ENCODE measurements around the gene WWOX.

WWOX gene

DNA sequence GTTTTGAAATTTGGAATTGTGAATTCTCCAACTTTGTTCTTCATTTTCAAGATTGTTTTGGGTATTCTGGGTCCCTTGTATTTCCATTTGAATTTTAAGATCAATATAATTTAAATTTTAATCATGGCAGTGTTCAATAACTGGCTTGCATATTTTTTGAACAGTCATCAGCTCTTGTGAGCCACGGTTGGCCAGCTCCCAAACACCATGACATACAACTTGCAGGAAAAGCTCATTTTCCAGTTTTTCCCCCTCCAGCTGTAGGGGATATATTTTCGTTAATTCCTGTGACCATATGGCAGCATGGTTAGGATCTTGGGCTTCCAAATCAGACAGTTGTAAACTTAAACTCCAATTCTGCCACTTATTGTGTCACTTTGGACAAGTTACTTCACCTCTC, 690.1 kb downstream of the WWOX start:
- DNase-seq: no peak

- DNase-seq: no peak
Measured at GRCh38 chr16:78791011-78791410, 691.6 kb downstream of the WWOX start.

DNA sequence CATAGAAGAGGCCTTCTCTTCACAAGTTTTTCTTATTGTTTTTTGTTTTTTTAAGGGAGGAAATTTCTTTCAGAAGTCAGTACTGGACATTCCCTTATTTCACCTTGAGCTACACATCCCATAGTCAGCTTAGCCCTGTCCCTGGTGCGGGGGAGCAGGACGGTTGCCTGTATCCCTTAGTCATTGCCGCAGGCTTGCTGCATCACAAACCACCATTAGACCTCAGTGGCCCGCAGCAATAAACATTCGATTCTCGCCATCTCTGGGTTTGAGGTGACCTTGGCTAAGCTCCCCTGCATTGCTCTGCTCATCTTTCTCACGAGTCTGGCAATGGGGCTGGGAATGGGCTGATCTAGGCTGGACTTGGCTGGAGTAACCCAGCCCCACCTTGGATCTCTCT, 692.5 kb downstream of the WWOX start:
- peak; percentile 34 for DNase-seq

- no peak for DNase-seq
Measured at GRCh38 chr16:78792952-78793351, 693.5 kb downstream of the WWOX start.

DNA sequence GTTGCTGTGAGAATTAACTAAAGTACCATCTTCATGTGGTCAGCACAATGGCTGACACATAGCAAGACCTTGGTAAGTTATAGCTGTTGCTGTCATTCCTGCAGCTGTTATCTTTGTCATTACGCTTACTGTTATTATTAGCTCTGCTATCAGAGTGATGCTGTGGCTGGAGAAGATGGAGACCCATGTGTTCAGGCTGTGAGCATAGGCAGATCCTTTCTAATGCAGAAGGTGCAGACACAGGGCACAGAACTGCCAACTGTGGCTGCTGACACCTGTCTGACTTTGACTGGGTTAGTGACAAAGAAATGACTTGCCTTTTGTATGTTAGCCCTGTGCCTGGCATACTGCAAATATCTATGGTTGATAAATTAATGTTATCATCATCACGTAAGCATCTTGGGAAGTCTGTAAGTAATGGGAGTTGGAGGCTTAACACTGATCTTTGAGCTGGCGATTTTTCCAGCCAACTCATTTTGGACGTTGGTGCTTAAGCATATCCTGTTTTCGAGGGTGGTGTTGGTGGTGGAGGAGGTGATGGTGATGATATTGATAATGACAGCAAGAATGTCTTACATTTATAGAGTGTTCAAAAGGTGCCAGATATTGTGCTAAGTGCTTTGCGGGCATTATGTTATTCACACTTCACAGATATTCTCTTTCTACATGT, 695.3 kb downstream of the WWOX start:
- DNase-seq: no peak

DNA sequence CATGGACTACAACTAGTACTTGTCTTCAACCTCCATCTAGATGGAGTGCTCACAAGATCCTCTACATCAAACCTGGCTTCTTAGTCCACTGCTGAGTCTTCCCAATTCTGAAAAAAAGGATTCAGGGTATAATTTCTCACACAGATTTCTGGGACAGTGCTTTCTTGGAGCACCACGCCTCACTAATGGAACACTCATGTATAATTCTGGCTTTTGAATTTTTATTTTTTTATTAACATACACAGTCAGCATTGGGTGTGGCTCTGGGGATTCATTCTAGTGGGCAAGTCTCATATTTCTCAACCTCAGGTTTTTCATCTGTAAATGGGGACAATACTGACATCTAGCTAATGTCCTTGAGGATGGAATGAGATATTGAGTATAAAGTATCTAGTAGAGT, 696.0 kb downstream of the WWOX start:
- no peak for DNase-seq

- peak; percentile 69 for DNase-seq
Measured at GRCh38 chr16:78796221-78796866, 696.9 kb downstream of the WWOX start.

DNA sequence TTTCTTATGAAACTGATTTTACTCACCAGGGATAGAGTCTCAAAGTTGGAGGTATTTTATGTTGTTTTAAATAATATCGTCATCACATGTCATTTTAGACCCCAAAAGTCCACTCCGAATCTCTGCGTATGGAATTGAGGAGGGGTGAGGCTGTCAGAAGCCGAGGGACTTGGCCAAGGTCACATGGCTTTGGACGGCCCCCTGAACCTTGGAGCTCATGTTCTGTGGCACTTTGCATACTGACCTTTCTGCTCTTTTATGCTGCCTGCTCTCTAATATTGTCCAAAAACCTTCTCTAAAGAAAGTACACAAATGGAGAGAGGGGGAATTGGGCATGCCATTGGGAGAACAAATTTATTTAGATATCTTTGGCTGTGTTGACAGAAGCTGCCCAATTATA, 700.0 kb downstream of the WWOX start:
- no peak for DNase-seq

DNA sequence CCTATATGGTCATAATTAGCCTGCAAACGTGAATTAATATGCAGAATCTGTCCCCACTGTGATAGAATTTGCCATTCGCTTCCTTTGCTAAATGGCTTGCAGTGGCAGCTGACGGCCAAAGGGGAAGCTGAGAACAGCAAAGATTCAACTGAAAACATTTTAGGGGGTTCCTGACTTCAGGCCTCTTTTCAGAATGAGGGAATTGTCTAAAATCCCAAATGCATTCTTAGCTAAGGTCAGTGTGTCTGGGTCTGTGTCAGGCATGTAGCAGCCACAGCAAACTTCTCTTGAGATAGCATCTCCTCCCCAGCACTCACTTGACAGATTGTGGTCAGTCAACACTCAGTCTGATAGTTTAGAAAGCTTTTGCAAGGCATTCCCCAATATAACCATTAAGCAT, 701.1 kb downstream of the WWOX start:
- DNase-seq: no peak

DNA sequence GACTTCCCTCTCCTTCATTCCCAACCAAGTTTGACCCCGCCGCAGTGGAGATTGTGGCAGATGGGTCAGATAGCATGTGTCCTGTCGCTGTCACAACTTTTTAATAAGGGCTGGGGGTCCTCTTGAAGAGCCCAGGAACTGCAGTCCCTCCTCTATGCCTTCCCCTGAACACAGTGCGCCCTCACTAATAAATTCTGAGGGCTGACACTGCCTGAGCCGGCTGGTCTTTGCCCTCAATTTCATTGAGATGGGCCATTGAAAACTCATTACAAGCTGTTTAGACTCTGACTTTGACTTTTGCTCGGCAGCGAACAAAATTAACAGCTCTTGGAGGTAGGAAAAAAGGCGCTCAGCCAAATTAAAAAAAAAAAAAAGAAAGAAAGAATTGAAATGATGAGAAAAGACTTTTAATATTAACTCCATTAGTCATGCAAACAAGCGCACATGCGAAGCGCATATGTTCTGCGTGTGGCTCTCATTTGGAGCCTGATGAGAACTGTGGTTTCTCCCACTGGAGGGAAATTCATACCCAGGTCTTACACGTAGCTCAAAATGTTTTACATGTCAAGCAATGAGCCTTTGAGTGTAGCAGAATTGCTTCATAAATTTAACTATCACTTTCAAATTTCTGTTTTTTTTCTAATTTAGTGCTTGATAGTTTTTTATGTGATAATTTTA, 704.7 kb downstream of the WWOX start:
- no peak for DNase-seq

GRCh38 chr16:78805556-78805955, 706.1 kb downstream of the WWOX start:
- DNase-seq: no peak

DNA sequence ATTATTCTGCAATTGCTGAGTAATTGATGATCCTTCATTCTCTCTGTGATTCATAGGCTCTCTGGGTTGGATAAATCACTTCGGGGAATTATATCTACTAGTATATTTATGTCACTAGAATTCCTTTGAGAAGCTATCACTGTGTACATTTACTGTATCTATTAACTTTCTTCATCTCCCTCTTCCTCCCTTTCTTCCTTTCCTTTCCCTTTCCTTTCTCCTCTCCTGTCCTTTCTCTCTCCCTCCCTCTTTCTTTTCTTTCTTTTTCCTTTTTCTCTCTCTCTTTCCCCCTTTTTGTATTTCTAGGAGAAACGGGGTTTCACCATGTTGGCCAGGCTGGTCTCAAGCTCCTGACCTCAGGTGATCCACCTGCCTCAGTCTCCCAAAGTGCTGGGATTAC, 711.8 kb downstream of the WWOX start:
- DNase-seq: no peak

- DNase-seq: no peak
Measured at GRCh38 chr16:78812582-78812981, 713.1 kb downstream of the WWOX start.

DNA sequence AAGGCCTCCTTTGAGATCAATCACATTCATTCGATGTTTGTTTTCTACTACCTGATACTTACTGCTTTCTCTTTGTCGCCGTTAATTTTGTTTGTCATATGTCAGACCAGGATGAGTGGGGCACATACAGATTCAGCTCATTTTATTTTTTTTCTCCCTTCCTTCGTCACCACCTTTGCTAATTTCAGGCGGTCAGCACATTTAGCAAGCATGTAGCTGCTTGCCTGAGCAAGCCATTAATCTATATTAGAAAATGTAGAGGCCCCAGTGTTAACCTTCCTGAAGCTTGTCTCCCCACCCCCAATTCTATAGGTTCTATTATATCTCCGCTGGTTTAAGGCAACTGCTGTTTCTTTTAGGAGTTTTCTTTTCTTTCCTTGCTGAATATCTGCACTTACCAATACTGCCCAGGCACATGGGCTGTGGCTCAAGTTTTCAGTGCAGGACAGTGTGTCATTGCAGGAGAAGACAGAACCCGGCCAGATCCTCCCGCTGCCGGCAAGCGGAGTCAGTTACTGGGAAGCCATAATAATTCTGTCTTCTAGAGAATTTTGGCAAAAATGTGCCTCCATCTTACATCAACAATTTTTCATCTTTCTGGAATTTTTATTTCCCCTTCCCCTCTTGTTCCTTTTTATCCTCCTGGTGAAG, 714.3 kb downstream of the WWOX start:
- no peak for DNase-seq

- no peak for DNase-seq
Measured at GRCh38 chr16:78815713-78816112, 716.3 kb downstream of the WWOX start.

- no peak for DNase-seq
Measured at GRCh38 chr16:78816499-78817195, 717.2 kb downstream of the WWOX start.

- no peak for DNase-seq
Measured at GRCh38 chr16:78817200-78817739, 717.8 kb downstream of the WWOX start.

- no peak for DNase-seq
Measured at GRCh38 chr16:78821335-78821734, 721.9 kb downstream of the WWOX start.

- no peak for DNase-seq
Measured at GRCh38 chr16:78822509-78822908, 723.1 kb downstream of the WWOX start.

- no peak for DNase-seq
Measured at GRCh38 chr16:78823027-78823426, 723.6 kb downstream of the WWOX start.

GRCh38 chr16:78829280-78829679, 729.8 kb downstream of the WWOX start:
- DNase-seq: no peak

DNA sequence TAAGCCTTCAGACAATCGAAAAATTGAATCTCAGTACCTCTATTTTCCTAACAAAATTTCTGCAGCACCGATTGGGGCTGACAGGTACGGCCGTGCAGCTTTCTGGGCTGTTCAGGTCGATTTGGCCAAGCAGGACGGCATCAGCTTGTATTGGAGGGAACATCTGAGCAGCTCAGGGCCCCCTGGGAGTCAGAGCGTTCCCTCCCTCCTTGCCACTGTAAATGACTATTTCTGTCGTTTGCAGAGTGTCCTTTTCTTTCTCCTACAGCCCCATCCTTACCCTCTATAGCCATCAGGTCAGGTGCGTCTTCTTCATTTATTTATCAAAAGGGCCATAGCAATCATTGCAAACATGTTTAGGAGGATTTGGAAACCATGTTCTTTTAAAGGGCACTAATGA, 731.1 kb downstream of the WWOX start:
- DNase-seq: no peak

DNA sequence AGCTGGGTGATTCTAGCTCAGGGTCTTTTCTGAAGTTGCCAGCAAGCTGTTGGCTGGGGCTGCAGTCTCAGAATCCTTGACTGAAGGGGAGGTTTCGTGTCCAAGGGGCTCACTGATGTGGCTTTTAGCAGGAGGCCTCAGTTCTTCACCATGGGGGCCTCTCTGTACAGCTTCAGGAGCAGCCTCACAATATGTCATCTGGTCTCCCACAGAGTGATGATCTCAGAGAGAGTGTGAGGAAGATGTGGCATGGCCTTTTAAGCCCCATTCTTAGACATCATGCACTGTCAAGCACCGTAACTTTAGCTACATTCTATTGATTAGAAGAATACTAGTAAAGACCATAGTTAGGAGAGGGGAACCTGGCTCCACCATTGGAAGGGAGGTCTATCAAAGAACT, 732.6 kb downstream of the WWOX start:
- no peak for DNase-seq
